Osteocyte (in vitro differentiated cells): ENCODE data around the gene HSFX4. TPM values are rescaled to one million over a fixed set of nuclear protein-coding genes. Genes with fewer than 3 reads are reported as not detected.

Experiments used
- DNase-seq: peaks from one replicate; pipeline ENCODE4 v3.0.0; 2021; ENCODE audit warnings: mixed read lengths; ENCODE audit not compliant: unreplicated experiment; ENCODE audit errors: extremely low spot score
- H3K27ac Mint-ChIP-seq: one replicate; pipeline ENCODE4 v1.8.0; 2021; ENCODE audit warnings: mild to moderate bottlenecking, mixed read lengths; ENCODE audit not compliant: unreplicated experiment
- H3K27me3 Mint-ChIP-seq: one replicate; pipeline ENCODE4 v1.8.0; 2021; ENCODE audit warnings: mixed read lengths; ENCODE audit not compliant: unreplicated experiment
- H3K36me3 Mint-ChIP-seq: one replicate; pipeline ENCODE4 v1.8.0; 2021; ENCODE audit warnings: mixed read lengths; ENCODE audit not compliant: unreplicated experiment
- H3K4me1 Mint-ChIP-seq: one replicate; pipeline ENCODE4 v1.8.0; 2021; ENCODE audit warnings: mixed read lengths; ENCODE audit not compliant: unreplicated experiment
- H3K4me3 Mint-ChIP-seq: one replicate; pipeline ENCODE4 v1.8.0; 2021; ENCODE audit warnings: mild to moderate bottlenecking, moderate library complexity, mixed read lengths; ENCODE audit not compliant: unreplicated experiment
- H3K9me3 Mint-ChIP-seq: one replicate; pipeline ENCODE4 v1.8.0; 2021; ENCODE audit warnings: mixed read lengths; ENCODE audit not compliant: unreplicated experiment
- CTCF ChIP-seq: fragments of 200-600 bp; sonication (generic); IDR thresholded peaks from 2 replicates; pipeline ENCODE4 v1.5.0; 2021; ENCODE audit warnings: antibody characterized with exemption, mild to moderate bottlenecking, moderate library complexity
- total RNA-seq: library from RNA; stranded (reverse); gene quantifications from 2 replicates; pipeline ENCODE4 v1.2.1, GENCODE V29; 2021

Gene HSFX4
- total RNA-seq, 1 donor from 2014 or later, result not detected

- Mint-ChIP-seq H3K27ac (no peak overlapping the region), H3K4me1 (peaks cover 5% of the 10 kb centered on the region), H3K4me3 (no peak overlapping the region), H3K9me3 (no peaks in the 10 kb centered on the region), H3K27me3 (no peaks in the 10 kb centered on the region), H3K36me3 (no peaks in the 10 kb centered on the region)
- no peak for TF ChIP-seq CTCF
- no peak for DNase-seq
These were observed 18.6 kb downstream of the HSFX4 start for GRCh38 chrX:149948016-149948415.

- H3K4me1 Mint-ChIP-seq, result peaks cover 5% of the 10 kb centered on the region
- no peak for TF ChIP-seq CTCF
- H3K27me3 Mint-ChIP-seq, result no peaks in the 10 kb centered on the region
- H3K4me3 Mint-ChIP-seq, result no peak overlapping the region
- no peaks in the 10 kb centered on the region for H3K36me3 Mint-ChIP-seq
- H3K9me3 Mint-ChIP-seq, result no peaks in the 10 kb centered on the region
- DNase-seq, result no peak
- no peak overlapping the region for H3K27ac Mint-ChIP-seq
These were observed 20.5 kb downstream of the HSFX4 start for GRCh38 chrX:149949743-149950436.

- Mint-ChIP-seq H3K27me3 (no peaks in the 10 kb centered on the region), H3K36me3 (no peaks in the 10 kb centered on the region), H3K9me3 (no peaks in the 10 kb centered on the region)
These were observed 21.3 kb downstream of the HSFX4 start for GRCh38 chrX:149950681-149951080.

GRCh38 chrX:149961572-149961971, 32.2 kb downstream of the HSFX4 start:
- Mint-ChIP-seq H3K9me3 (no peaks in the 10 kb centered on the region), H3K36me3 (peaks cover 6% of the 10 kb centered on the region), H3K27ac (peak overlapping the region; percentile 72), H3K4me3 (no peak overlapping the region), H3K4me1 (peaks cover 45% of the 10 kb centered on the region), H3K27me3 (no peaks in the 10 kb centered on the region)
- DNase-seq, result no peak
- TF ChIP-seq CTCF, result no peak

More at GRCh38 chrX:149950681-149951080, 21.3 kb downstream of the HSFX4 start:
- TF ChIP-seq CTCF, result peak; percentile 68
- Mint-ChIP-seq H3K4me3 (no peak overlapping the region), H3K4me1 (peaks cover 5% of the 10 kb centered on the region), H3K27ac (no peak overlapping the region)
- no peak for DNase-seq

- no peak for DNase-seq
- no peak for TF ChIP-seq CTCF
- Mint-ChIP-seq H3K4me3 (no peak overlapping the region), H3K27me3 (no peaks in the 10 kb centered on the region), H3K4me1 (peaks cover 41% of the 10 kb centered on the region), H3K36me3 (peaks cover 7% of the 10 kb centered on the region), H3K9me3 (no peaks in the 10 kb centered on the region), H3K27ac (peak overlapping the region; percentile 72)
These were observed 32.6 kb downstream of the HSFX4 start for GRCh38 chrX:149962010-149962409.
